Measurements from ENCODE around the gene MAML2. TPM values are rescaled to one million over a fixed set of nuclear protein-coding genes. Genes with fewer than 3 reads are reported as not detected.

Gene MAML2
- total RNA-seq, 2 donors from 2014 or later = 29.2 to 34.9 TPM

- peaks cover 39% of the 10 kb centered on the region for H3K4me1 Mint-ChIP-seq
- H3K27ac Mint-ChIP-seq = no peak overlapping the region
Observed at GRCh38 chr11:96010683-96011082, 332.3 kb downstream of the MAML2 start.

GRCh38 chr11:96008161-96008720, 334.8 kb downstream of the MAML2 start:
- Mint-ChIP-seq H3K27me3 (no peaks in the 10 kb centered on the region), H3K36me3 (ENCODE audit: low read depth) (no peaks in the 10 kb centered on the region), H3K4me3 (no peak overlapping the region), H3K27ac (no peak overlapping the region), H3K4me1 (peaks cover 17% of the 10 kb centered on the region)
- no peaks in the 10 kb centered on the region for H3K9me3 ChIP-seq (ENCODE audit: control insufficient read depth, low read length, poor library complexity, severe bottlenecking)
- no peak for ATAC-seq
- DNase-seq = no peak

More at GRCh38 chr11:96010683-96011082, 332.3 kb downstream of the MAML2 start:
- Mint-ChIP-seq H3K36me3 (ENCODE audit: low read depth) (no peaks in the 10 kb centered on the region), H3K27me3 (no peaks in the 10 kb centered on the region), H3K4me3 (no peak overlapping the region)
- DNase-seq (no peak), ATAC-seq (no peak)
- H3K9me3 ChIP-seq (ENCODE audit: control insufficient read depth, low read length, poor library complexity, severe bottlenecking) = no peaks in the 10 kb centered on the region

GRCh38 chr11:96006037-96006436, 337.0 kb downstream of the MAML2 start:
- no peak for DNase-seq
- Mint-ChIP-seq H3K36me3 (ENCODE audit: low read depth) (no peaks in the 10 kb centered on the region), H3K27ac (no peak overlapping the region), H3K4me3 (no peak overlapping the region), H3K4me1 (peaks cover 3% of the 10 kb centered on the region), H3K27me3 (no peaks in the 10 kb centered on the region)
- no peaks in the 10 kb centered on the region for H3K9me3 ChIP-seq (ENCODE audit: control insufficient read depth, low read length, poor library complexity, severe bottlenecking)
- no peak for ATAC-seq

GRCh38 chr11:96004862-96005261, 338.1 kb downstream of the MAML2 start:
- Mint-ChIP-seq H3K4me3 (no peak overlapping the region), H3K27ac (no peak overlapping the region), H3K36me3 (ENCODE audit: low read depth) (peaks cover under 1% of the 10 kb centered on the region), H3K4me1 (no peaks in the 10 kb centered on the region), H3K27me3 (no peaks in the 10 kb centered on the region)
- DNase-seq = no peak
- no peak for ATAC-seq
- H3K9me3 ChIP-seq (ENCODE audit: control insufficient read depth, low read length, poor library complexity, severe bottlenecking) = no peaks in the 10 kb centered on the region

- Mint-ChIP-seq H3K4me3 (no peak overlapping the region), H3K27ac (no peak overlapping the region), H3K4me1 (peaks cover 2% of the 10 kb centered on the region), H3K36me3 (ENCODE audit: low read depth) (peaks cover 2% of the 10 kb centered on the region), H3K27me3 (no peaks in the 10 kb centered on the region)
- no peak for DNase-seq
- no peak for ATAC-seq
- H3K9me3 ChIP-seq (ENCODE audit: control insufficient read depth, low read length, poor library complexity, severe bottlenecking) = no peaks in the 10 kb centered on the region
Observed at GRCh38 chr11:96002754-96003290, 340.2 kb downstream of the MAML2 start.

- H3K4me1 Mint-ChIP-seq = peaks cover 2% of the 10 kb centered on the region
- H3K27me3 Mint-ChIP-seq = no peaks in the 10 kb centered on the region
- H3K4me3 Mint-ChIP-seq = no peak overlapping the region
- DNase-seq (no peak), ATAC-seq (no peak)
- no peak overlapping the region for H3K27ac Mint-ChIP-seq
- H3K9me3 ChIP-seq (ENCODE audit: control insufficient read depth, low read length, poor library complexity, severe bottlenecking) = no peaks in the 10 kb centered on the region
- H3K36me3 Mint-ChIP-seq (ENCODE audit: low read depth) = peaks cover 2% of the 10 kb centered on the region
Observed at GRCh38 chr11:96002339-96002738, 340.7 kb downstream of the MAML2 start.

GRCh38 chr11:96001037-96001436, 342.0 kb downstream of the MAML2 start:
- H3K36me3 Mint-ChIP-seq (ENCODE audit: low read depth) = peaks cover 2% of the 10 kb centered on the region
- no peaks in the 10 kb centered on the region for H3K9me3 ChIP-seq (ENCODE audit: control insufficient read depth, low read length, poor library complexity, severe bottlenecking)
- DNase-seq (no peak), ATAC-seq (no peak)
- H3K4me3 Mint-ChIP-seq = no peak overlapping the region
- H3K27ac Mint-ChIP-seq = no peak overlapping the region
- H3K4me1 Mint-ChIP-seq = peaks cover 2% of the 10 kb centered on the region
- no peaks in the 10 kb centered on the region for H3K27me3 Mint-ChIP-seq

GRCh38 chr11:95999711-96000406, 343.1 kb downstream of the MAML2 start:
- no peak overlapping the region for H3K27ac Mint-ChIP-seq
- ATAC-seq (no peak), DNase-seq (no peak)
- no peak overlapping the region for H3K4me3 Mint-ChIP-seq
- H3K9me3 ChIP-seq (ENCODE audit: control insufficient read depth, low read length, poor library complexity, severe bottlenecking) = no peaks in the 10 kb centered on the region
- no peaks in the 10 kb centered on the region for H3K27me3 Mint-ChIP-seq
- peaks cover 4% of the 10 kb centered on the region for H3K36me3 Mint-ChIP-seq (ENCODE audit: low read depth)
- H3K4me1 Mint-ChIP-seq = peaks cover 7% of the 10 kb centered on the region

GRCh38 chr11:95996621-95997235, 346.3 kb downstream of the MAML2 start:
- Mint-ChIP-seq H3K36me3 (ENCODE audit: low read depth) (peaks cover 8% of the 10 kb centered on the region), H3K27me3 (no peaks in the 10 kb centered on the region), H3K4me1 (peaks cover 13% of the 10 kb centered on the region), H3K4me3 (no peak overlapping the region), H3K27ac (peak overlapping the region; percentile 3)
- no peak for DNase-seq
- no peak for ATAC-seq
- H3K9me3 ChIP-seq (ENCODE audit: control insufficient read depth, low read length, poor library complexity, severe bottlenecking) = no peaks in the 10 kb centered on the region

- Mint-ChIP-seq H3K36me3 (ENCODE audit: low read depth) (peaks cover 8% of the 10 kb centered on the region), H3K27ac (peak overlapping the region; percentile 27), H3K4me1 (peaks cover 13% of the 10 kb centered on the region), H3K27me3 (no peaks in the 10 kb centered on the region), H3K4me3 (no peak overlapping the region)
- DNase-seq (no peak), ATAC-seq (no peak)
- H3K9me3 ChIP-seq (ENCODE audit: control insufficient read depth, low read length, poor library complexity, severe bottlenecking) = no peaks in the 10 kb centered on the region
Observed at GRCh38 chr11:95994329-95994728, 348.7 kb downstream of the MAML2 start.

- Mint-ChIP-seq H3K4me3 (no peak overlapping the region), H3K4me1 (peaks cover 13% of the 10 kb centered on the region), H3K36me3 (ENCODE audit: low read depth) (peaks cover 8% of the 10 kb centered on the region), H3K27ac (peak overlapping the region; percentile 27), H3K27me3 (no peaks in the 10 kb centered on the region)
- ATAC-seq = no peak
- H3K9me3 ChIP-seq (ENCODE audit: control insufficient read depth, low read length, poor library complexity, severe bottlenecking) = no peaks in the 10 kb centered on the region
- no peak for DNase-seq
Observed at GRCh38 chr11:95993438-95994298, 349.3 kb downstream of the MAML2 start.

- ATAC-seq (no peak), DNase-seq (no peak)
- Mint-ChIP-seq H3K27ac (no peak overlapping the region), H3K4me3 (no peak overlapping the region), H3K36me3 (ENCODE audit: low read depth) (peaks cover 11% of the 10 kb centered on the region), H3K4me1 (peaks cover 11% of the 10 kb centered on the region), H3K27me3 (no peaks in the 10 kb centered on the region)
- H3K9me3 ChIP-seq (ENCODE audit: control insufficient read depth, low read length, poor library complexity, severe bottlenecking) = no peaks in the 10 kb centered on the region
Observed at GRCh38 chr11:95991545-95991944, 351.4 kb downstream of the MAML2 start.

- ATAC-seq (no peak), DNase-seq (no peak)
- no peaks in the 10 kb centered on the region for H3K9me3 ChIP-seq (ENCODE audit: control insufficient read depth, low read length, poor library complexity, severe bottlenecking)
- H3K27ac Mint-ChIP-seq = no peak overlapping the region
- peaks cover 11% of the 10 kb centered on the region for H3K4me1 Mint-ChIP-seq
- peaks cover 11% of the 10 kb centered on the region for H3K36me3 Mint-ChIP-seq (ENCODE audit: low read depth)
- H3K27me3 Mint-ChIP-seq = no peaks in the 10 kb centered on the region
- no peak overlapping the region for H3K4me3 Mint-ChIP-seq
Observed at GRCh38 chr11:95991101-95991500, 351.9 kb downstream of the MAML2 start.
